SK-N-SH (cell line): ENCODE results near the gene TSFM. TPM values are rescaled to one million over a fixed set of nuclear protein-coding genes. Genes with fewer than 3 reads are reported as not detected.

Experiments
- CTCF ChIA-PET: fragments of 300-600, 350-600 bp; formaldehyde crosslinking; extraction: SDS; loops from one replicate; lab custom pipeline; 2021; lab: Yijun Ruan, JAX
- POLR2A ChIA-PET: fragments of 350-600 bp; sonication (Branson Sonifier 250); formaldehyde crosslinking; extraction: SDS; loops from one replicate; lab custom pipeline; 2020; ENCODE audit warnings: antibody characterized with exemption, inconsistent platforms; lab: Yijun Ruan, JAX
- DNase-seq: peaks from one replicate; pipeline ENCODE4 v3.0.0; 2012
- H2AFZ ChIP-seq: fragments of 200-600 bp; sonication (generic); 2 replicates; pipeline ENCODE4 v1.8.1; 2016; ENCODE audit warnings: antibody characterized with exemption, mild to moderate bottlenecking, low read depth
- H3F3A ChIP-seq: fragments of 200-600 bp; sonication (generic); replicated peaks from 2 replicates; pipeline ENCODE3; 2016; ENCODE audit warnings: antibody characterized with exemption, mild to moderate bottlenecking; ENCODE audit not compliant: insufficient read depth
- H3K27ac ChIP-seq, 2 experiments: fragments of 200-500 bp in 1 of 2; fragments of 200-600 bp in 1 of 2; sonication (Bioruptor generic) in 1 of 2; sonication (generic), shearing (Covaris generic) in 1 of 2; 2 replicates each; pipeline versions ENCODE4 v1.5.1 to v1.6.1; 2014 to 2016; ENCODE audit warnings: low read depth in 2 of 2, inconsistent platforms in 1 of 2, low read length in 1 of 2, mild to moderate bottlenecking in 1 of 2, mixed read lengths in 1 of 2
- H3K27me3 ChIP-seq: fragments of 200-600 bp; sonication (generic), shearing (Covaris generic); 2 replicates; pipeline ENCODE4 v1.6.1; 2016; ENCODE audit warnings: mixed run types; ENCODE audit not compliant: insufficient read depth
- H3K36me3 ChIP-seq, 2 experiments: fragments of 200-500 bp in 1 of 2; fragments of 200-600 bp in 1 of 2; sonication (Bioruptor generic) in 1 of 2; sonication (generic) in 1 of 2; replicated peaks in 1 of 2; 2 replicates each; pipeline versions ENCODE3 to v1.5.1; 2014 to 2016; ENCODE audit warnings: low read length in 1 of 2, mild to moderate bottlenecking in 1 of 2; ENCODE audit not compliant: insufficient read depth in 2 of 2, control insufficient read depth in 1 of 2
- H3K4me1 ChIP-seq, 2 experiments: fragments of 200-500 bp in 1 of 2; fragments of 200-600 bp in 1 of 2; sonication (Bioruptor generic) in 1 of 2; sonication (generic), shearing (Covaris generic) in 1 of 2; 2 replicates each; pipeline versions ENCODE4 v1.5.1 to v1.6.1; 2014 to 2016; ENCODE audit warnings: low read depth in 1 of 2, low read length in 1 of 2, mixed run types in 1 of 2; ENCODE audit not compliant: insufficient read depth in 2 of 2, control insufficient read depth in 1 of 2
- H3K4me2 ChIP-seq: fragments of 200-600 bp; sonication (generic), shearing (Covaris generic); 2 replicates; pipeline ENCODE4 v1.6.1; 2017; ENCODE audit warnings: mixed run types
- H3K4me3 ChIP-seq, 2 experiments: fragments of 200-500 bp in 1 of 2; fragments of 200-600 bp in 1 of 2; sonication (Bioruptor generic) in 1 of 2; sonication (generic), shearing (Covaris generic) in 1 of 2; 2 replicates each; pipeline versions ENCODE4 v1.5.1 to v1.8.1; 2014 to 2016; ENCODE audit warnings: low read depth in 2 of 2, inconsistent platforms in 1 of 2, low read length in 1 of 2, mild to moderate bottlenecking in 1 of 2, mixed read lengths in 1 of 2, moderate library complexity in 1 of 2
- H3K79me2 ChIP-seq: fragments of 200-600 bp; sonication (generic); 2 replicates; pipeline ENCODE4 v1.8.1; 2017; ENCODE audit warnings: mild to moderate bottlenecking; ENCODE audit not compliant: insufficient read depth
- H3K9ac ChIP-seq: fragments of 200-600 bp; sonication (generic); 2 replicates; pipeline ENCODE4 v1.6.1; 2017; ENCODE audit warnings: mixed run types
- H3K9me2 ChIP-seq: fragments of 200-600 bp; sonication (generic); 2 replicates; pipeline ENCODE4 v1.6.1; 2017; ENCODE audit warnings: mixed run types
- H3K9me3 ChIP-seq: fragments of 200-600 bp; sonication (generic); 2 replicates; pipeline ENCODE4 v1.6.1; 2017; ENCODE audit warnings: mixed run types, mild to moderate bottlenecking, moderate library complexity
- H4K20me1 ChIP-seq: fragments of 200-600 bp; sonication (generic); 2 replicates; pipeline ENCODE4 v1.6.1; 2017; ENCODE audit warnings: mild to moderate bottlenecking, mixed run types; ENCODE audit not compliant: insufficient read depth
- EZH2phosphoT487 ChIP-seq: fragments of 200-600 bp; sonication (generic); IDR thresholded peaks from 2 replicates; pipeline ENCODE4 v1.6.1; 2017; ENCODE audit warnings: low read depth, mixed run types, mild to moderate bottlenecking, antibody characterized with exemption, moderate library complexity, borderline replicate concordance
- FOXJ3 ChIP-seq: sonication (generic); formaldehyde crosslinking; IDR thresholded peaks from 2 replicates; pipeline ENCODE4 v1.5.1; 2020; ENCODE audit warnings: mild to moderate bottlenecking, missing genetic modification reagents
- FOXM1 ChIP-seq: IDR thresholded peaks from 2 replicates; pipeline ENCODE4 v1.4.0; 2012; ENCODE audit warnings: low read depth, mild to moderate bottlenecking
- MEF2A ChIP-seq: IDR thresholded peaks from 2 replicates; pipeline ENCODE4 v1.4.0; 2012; ENCODE audit warnings: low read depth, borderline replicate concordance
- NFIC ChIP-seq: IDR thresholded peaks from 2 replicates; pipeline ENCODE4 v1.4.0; 2012; ENCODE audit warnings: borderline replicate concordance
- POLR2AphosphoS5 ChIP-seq: IDR thresholded peaks from 2 replicates; pipeline ENCODE4 v1.6.1; 2012; ENCODE audit warnings: low read depth, low read length
- RCOR1 ChIP-seq: fragments of 150-350 bp; IDR thresholded peaks from 2 replicates; pipeline ENCODE4 v1.6.1; 2017; ENCODE audit warnings: antibody characterized with exemption, low read length
- RFX5 ChIP-seq: IDR thresholded peaks from 2 replicates; pipeline ENCODE4 v1.6.1; 2012; ENCODE audit warnings: mild to moderate bottlenecking, improper control_type of control experiment, low read length
- RXRA ChIP-seq: IDR thresholded peaks from 2 replicates; pipeline ENCODE4 v1.4.0; 2012; ENCODE audit warnings: low read depth, mild to moderate bottlenecking, borderline replicate concordance
- SIN3A ChIP-seq: IDR thresholded peaks from 2 replicates; pipeline ENCODE4 v1.6.1; 2012; ENCODE audit warnings: low read depth, mild to moderate bottlenecking, low read length, moderate library complexity, borderline replicate concordance
- TCF12 ChIP-seq: IDR thresholded peaks from 2 replicates; pipeline ENCODE4 v1.4.0; 2012
- ZBTB33 ChIP-seq: IDR thresholded peaks from 2 replicates; pipeline ENCODE4 v1.4.0; 2012; ENCODE audit warnings: low read depth, borderline replicate concordance
- WGBS: methylation state at CpG from one replicate; pipeline ENCODE4 v1.1.6; 2017; ENCODE audit warnings: low lambda C conversion rate; 5-methylcytosine and 5-hydroxymethylcytosine counted together
- polyA plus RNA-seq, 3 experiments: library from polyadenylated mRNA; depleted of rRNA; stranded (reverse); fragments of >200 nt; gene quantifications; 2 replicates each; pipeline ENCODE4 v1.2.3, GENCODE V29; 2012

The TSFM gene
- polyA plus RNA-seq, 1 of the 3 experiments (the other 2 are of a cell fraction), result 28.7 TPM

GRCh38 chr12:57741844-57742738, 40.5 kb upstream of the TSFM start:
- no peak for DNase-seq
- Histone ChIP-seq H3K9me3 (no peaks in the 10 kb centered on the region), H3K4me3 (no peak overlapping the region), H3K9me2 (no peaks in the 10 kb centered on the region), H3F3A (peaks cover 19% of the 10 kb centered on the region), H3K36me3 (peaks cover 9 to 10% of the 10 kb centered on the region in 2 experiments), H3K4me2 (no peak overlapping the region), H3K79me2 (no peaks in the 10 kb centered on the region; the same call in 1 of the 2 replicates), H3K4me1 (peaks cover 0 to 29% of the 10 kb centered on the region in 2 experiments; a peak in 2 of 4 replicates), H3K27ac (no peak overlapping the region), H3K9ac (no peak overlapping the region), H2AFZ (no peak overlapping the region), H4K20me1 (no peaks in the 10 kb centered on the region), H3K27me3 (no peaks in the 10 kb centered on the region)
- no peak for TF ChIP-seq FOXM1
- no peak for TF ChIP-seq RCOR1
- no peak for TF ChIP-seq TCF12
- no peak for TF ChIP-seq MEF2A
- no peak for TF ChIP-seq NFIC
- no peak for TF ChIP-seq POLR2AphosphoS5
- 51% methylated on average over 12 of the region's 14 CpGs for WGBS
- ChIA-PET CTCF (interaction anchor here (0.6 to 2.2 kb wide), 4 partner anchors 15 to 1317 kb away, joined by 3 to 7 read pairs (median 5); no protein-coding TSS in a partner anchor), POLR2A (no interaction called here)

GRCh38 chr12:57743769-57744168, 38.8 kb upstream of the TSFM start:
- Histone ChIP-seq H3K27ac (peak overlapping the region; percentile 96 to 98; a peak in 2 of 4 replicates), H3K9me3 (no peaks in the 10 kb centered on the region), H2AFZ (no peak overlapping the region), H3K9me2 (no peaks in the 10 kb centered on the region), H4K20me1 (no peaks in the 10 kb centered on the region), H3K27me3 (no peaks in the 10 kb centered on the region), H3K36me3 (peaks cover 22 to 26% of the 10 kb centered on the region in 2 experiments), H3K79me2 (peaks cover 5% of the 10 kb centered on the region; the same call in 1 of the 2 replicates), H3K4me3 (peak overlapping the region in 1 of 2 experiments; percentile 81; a peak in 2 of 4 replicates), H3K4me2 (peak overlapping the region; percentile 87; the same call in 1 of the 2 replicates), H3K4me1 (peaks cover 0 to 24% of the 10 kb centered on the region in 2 experiments; a peak in 2 of 4 replicates), H3F3A (peaks cover 32% of the 10 kb centered on the region), H3K9ac (no peak overlapping the region)
- TF ChIP-seq ZBTB33 (no peak), EZH2phosphoT487 (no peak), SIN3A (no peak), FOXJ3 (CRISPR knock-in tag) (no peak), RXRA (no peak), RFX5 (no peak)
- CTCF ChIA-PET, result interaction anchor here (0.8 to 3.2 kb wide), 5 partner anchors 8 to 161 kb away, joined by 3 to 18 read pairs (median 10); no protein-coding TSS in a partner anchor
- 62% methylated on average over 2 of the region's 2 CpGs for WGBS
- no peak for DNase-seq
- POLR2A ChIA-PET, result interaction anchor here (1.8 to 2.1 kb wide), 2 partner anchors 8 to 17 kb away, joined by 17 to 18 read pairs; no protein-coding TSS in a partner anchor
